G401 (cell line): ENCODE measurements around the gene DBT. TPM values are rescaled to one million over a fixed set of nuclear protein-coding genes. Genes with fewer than 3 reads are reported as not detected.
"Not testable (repeated sequence)": the region's sequence is repeated elsewhere in the genome, so short reads cannot be mapped to it uniquely, and the experiment has no call there.

Experiments
- DNase-seq: peaks from one replicate; pipeline ENCODE4 v3.0.0-alpha.2; 2015; ENCODE audit warnings: low spot score
- in situ Hi-C: cut with HindIII; loops from 2 replicates; pipeline ENCODE4 v1.10.0; 2016; ENCODE audit warnings: low sequenced_read_pairs, mixed read lengths
- total RNA-seq: library from RNA; depleted of rRNA; stranded (reverse); fragments of >200 nt; shearing (Covaris generic); gene quantifications from 2 replicates; pipeline ENCODE4 v1.2.3, GENCODE V29; 2014; rRNA removed

DBT gene
- total RNA-seq, result 3.3 and 4.2 TPM in 2 replicates

DNA sequence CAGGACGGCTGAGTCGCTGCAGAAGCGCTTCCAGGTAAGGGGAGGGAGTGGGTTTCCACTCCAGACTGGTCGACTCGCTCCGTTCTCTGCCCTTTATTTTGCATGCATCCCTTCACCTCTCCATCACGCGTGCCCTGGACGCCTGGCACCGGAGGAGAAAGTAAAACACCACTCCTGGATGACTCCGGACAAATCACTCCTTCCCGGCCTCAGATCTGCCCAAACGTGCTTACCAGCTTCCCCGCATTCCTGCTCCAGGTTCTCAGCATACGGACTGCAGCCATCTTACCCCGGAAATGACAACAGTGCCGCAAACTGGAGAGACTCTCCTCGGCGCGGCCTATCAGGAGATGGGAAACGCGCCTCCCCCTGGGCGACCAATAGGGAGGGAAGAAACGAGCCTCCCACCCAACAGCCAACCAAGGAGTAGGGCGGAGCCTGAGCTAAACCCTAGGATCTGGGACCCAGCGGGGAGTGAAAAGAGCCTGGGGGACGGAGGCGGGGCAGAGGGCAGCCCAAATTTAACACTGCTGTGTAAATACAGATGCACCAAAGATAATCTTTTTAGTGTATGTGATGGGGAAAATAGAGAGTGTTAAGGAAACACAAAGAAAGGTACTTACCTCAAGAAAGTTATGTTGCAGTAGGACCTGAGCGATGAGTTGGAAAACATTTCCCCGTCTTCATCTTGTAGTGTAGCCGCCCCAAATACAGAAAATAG lies at the start of gene DBT:
DBT (minus strand) TSS at position 298 of the 721 bp plus-strand sequence; CDS start at position 284, 14 bp downstream.
- DNase-seq, result peak; percentile 99
- in situ Hi-C loops, result no loop called here

DNA sequence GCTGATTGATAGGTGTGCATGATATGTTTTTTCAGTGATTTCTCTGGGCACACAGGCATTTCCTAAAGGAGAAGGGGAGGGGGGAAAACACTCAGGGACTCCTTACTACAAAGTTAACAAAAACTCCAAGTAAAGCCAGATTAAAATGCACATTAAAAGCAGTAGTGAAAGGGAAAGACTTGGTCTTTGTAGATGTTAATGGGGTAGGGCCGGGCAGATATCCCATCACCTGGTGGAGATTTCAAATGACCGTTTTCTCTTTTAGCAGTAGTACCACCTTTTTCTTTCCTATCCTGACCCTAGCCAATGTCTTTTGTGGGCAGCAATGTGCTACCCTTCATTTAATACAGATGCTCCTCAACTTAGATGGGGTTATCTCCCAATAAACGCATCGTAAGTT lies 48.9 kb upstream of the DBT start:
- in situ Hi-C loops, result no loop called here
- no peak for DNase-seq

DNA sequence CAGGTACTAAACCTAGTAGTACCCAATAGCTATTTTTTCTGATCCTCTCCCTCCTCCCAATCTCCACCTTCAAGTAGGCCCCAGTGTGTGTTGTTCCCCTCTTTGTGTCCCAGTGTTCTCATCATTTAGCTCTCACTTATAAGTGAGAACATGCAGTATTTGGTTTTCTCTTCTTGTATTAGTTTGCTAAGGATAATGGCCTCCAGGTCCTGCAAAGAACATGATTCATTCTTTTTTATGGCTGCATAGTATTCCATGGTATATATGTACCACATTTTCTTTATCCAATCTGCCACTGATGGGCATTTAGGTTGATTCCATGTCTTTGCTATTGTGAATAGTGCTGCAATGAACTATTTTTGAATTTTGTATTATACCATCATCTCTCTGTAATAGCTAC lies 47.4 kb upstream of the DBT start:
- in situ Hi-C loops, DNase-seq: not testable (repeated sequence)

DNA sequence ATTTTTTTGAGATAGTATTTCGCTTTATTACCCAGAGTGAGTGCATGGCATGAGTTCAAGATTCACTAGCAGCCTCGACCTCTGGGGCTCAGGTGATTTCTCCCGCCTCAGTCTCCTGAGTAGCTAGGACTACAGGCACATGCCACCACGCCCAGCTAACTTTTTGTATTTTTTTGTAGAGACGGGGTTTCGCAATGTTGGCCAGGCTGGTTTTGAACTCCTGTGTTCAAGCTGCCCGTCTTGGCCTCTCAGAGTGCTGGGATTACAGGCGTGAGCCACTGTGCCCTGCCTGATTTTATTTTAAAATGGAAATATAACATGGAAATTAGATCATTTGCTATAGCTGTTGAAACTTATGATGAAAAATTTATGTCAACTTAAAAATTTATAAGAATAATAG lies 46.5 kb upstream of the DBT start:
- no peak for DNase-seq
- in situ Hi-C loops, result no loop called here

DNA sequence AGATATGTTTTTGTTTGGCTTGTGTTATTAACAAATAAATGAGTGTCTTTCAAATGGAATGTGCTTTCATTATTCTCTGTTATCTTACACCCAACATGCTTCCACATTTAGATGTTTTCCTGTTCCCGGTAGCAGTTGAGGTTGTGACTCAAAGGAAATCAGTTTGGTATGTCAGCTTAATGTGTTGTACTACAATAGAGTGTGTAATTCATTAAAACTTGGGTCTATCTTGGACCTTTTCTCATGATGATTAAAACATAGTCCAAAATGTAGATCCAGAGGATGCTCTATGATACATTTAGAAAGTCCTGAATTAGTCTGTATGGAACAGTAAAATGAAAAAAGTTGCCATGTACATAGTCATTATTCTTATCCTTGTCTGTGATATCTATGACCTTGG lies 43.1 kb upstream of the DBT start:
- no peak for DNase-seq
- in situ Hi-C loops, result no loop called here

DNA sequence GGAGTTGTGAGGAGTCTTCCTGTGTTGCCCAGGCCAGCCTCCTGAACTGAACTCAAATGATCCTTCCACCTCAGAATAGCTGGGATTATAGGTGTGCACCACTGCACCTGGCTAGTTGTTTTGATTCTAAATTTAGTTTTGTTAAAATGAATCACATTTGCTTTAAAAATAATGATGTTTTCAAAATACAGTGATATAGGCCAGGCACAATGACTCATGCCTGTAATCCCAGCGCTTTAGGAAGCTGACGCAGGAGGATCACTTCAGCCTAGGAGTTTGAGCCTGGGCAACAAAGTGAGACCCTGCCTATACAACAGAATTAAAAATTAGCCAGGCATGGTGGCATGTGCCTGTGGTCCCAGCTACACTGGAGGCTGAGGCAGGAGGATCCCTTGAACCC lies 40.7 kb upstream of the DBT start:
- in situ Hi-C loops, result no loop called here
- no peak for DNase-seq

DNA sequence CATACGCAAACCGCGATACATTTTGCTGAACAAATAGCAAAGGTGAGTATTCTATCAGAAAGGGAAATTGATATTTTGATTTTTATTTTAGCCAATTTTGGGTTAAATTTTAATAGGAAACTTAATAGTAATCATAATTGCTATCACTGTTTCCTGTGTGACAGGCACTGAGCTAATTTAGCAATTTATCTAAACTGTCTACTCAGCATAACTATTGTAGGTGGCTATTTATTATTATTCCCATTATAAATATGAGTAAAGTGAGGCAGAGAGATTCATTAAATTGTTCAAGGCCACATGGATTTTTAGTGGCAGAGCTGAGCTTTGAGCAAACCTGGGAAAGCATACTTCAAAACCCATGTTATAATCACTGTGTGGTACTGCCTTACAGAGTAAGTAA lies 37.5 kb upstream of the DBT start:
- DNase-seq, result no peak
- in situ Hi-C loops, result no loop called here

DNA sequence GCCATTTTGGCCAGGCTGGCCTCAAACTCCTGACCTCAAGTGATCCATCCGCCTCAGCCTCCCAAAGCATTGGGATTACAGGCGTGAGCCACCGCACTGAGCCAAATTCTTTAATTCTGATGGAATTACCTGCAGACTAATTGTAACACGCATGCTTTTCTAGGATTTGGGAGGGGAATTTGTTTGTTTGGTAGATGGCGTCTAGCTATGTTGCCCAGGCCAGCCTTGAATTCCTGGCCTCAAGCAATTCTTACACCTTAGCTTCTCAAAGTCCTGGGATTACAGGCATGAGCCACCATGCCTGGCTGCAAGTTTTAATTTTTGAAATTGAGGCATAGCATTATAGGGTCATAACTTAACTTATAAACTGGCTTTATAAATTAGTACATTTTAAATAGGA lies 35.0 kb upstream of the DBT start:
- in situ Hi-C loops, result no loop called here
- no peak for DNase-seq

DNA sequence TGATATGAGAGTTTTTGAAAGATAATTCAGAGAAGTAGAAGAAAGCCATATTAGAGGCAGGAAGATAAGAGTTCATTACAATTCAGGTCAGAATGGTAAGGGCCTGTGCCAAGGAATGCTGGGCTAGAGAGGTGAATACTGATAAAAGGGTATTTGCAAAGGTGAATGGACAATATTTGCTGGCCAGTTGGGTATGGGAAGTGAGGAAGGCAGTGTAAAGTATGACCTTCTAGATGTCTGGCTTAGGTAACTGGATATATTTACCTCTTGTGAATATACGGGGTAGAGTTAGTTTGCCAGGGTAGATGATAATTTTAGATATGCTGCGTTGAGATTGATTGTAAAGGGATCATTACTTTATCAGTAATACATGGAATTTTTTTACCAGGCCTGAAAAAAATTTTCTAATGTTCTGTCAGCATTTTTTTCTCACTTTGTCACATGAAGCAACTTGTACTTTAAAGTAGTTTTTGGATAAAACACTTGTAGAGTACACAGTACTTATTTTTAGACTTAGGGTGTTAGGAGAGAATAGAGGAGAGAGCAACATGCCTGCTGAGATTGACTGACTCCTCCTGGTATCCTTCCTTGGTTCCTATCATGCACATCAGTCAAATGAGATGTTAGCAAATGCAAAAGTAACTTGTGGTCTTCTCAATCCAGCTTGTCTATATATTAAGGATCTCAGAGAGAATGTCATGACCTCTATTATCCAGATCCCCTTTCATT lies 30.5 kb upstream of the DBT start:
- in situ Hi-C loops, result no loop called here

DNA sequence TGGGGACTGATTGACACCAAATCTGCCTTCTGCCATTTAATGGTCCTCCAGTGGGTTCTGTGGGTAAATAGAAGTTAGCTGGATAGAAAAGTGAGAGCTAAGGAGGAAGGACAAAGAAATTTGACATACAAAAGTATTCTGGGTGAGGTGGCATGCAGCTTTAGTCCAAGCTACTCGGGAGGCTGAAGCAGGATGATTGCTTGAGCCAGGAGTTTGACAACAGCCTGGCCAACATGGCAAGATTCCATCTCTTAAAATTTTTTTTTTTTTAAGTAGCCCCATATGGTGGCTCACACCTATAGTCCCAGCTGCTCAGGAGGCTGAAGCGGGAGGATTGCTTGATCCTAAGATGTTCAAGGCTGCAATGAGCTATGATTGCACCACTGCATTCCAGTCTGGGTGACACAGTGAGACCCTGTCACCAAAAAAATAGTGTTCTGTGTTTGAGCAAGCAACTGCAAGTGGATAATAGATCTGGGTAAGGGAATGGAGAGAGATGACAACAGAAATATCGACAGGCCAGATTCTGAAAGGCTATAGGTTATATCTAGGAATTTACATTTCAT lies 29.8 kb upstream of the DBT start:
- in situ Hi-C loops, result no loop called here
- peak; percentile 23 for DNase-seq

More for the DNA sequence above, 30.5 kb upstream of the DBT start:
- DNase-seq, result no peak

DNA sequence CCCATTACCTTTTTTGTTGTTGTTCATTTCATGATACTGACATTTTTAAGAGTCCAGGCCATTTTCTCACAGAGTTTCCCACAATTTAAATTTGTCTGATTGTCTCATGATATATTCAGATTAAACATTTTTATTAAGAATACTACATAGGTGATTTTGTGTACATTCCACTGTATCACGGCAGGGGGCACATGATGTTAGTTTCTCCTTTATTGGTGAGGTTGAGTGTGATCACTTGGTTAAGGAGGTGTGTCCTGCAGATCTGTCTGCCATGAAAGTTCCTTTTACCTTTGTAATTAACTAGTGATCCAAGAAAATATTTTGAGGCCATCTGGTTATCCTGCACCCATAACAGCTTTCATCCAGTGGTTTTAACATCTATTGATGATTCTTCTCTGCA lies 28.2 kb upstream of the DBT start:
- in situ Hi-C loops, result no loop called here
- no peak for DNase-seq

DNA sequence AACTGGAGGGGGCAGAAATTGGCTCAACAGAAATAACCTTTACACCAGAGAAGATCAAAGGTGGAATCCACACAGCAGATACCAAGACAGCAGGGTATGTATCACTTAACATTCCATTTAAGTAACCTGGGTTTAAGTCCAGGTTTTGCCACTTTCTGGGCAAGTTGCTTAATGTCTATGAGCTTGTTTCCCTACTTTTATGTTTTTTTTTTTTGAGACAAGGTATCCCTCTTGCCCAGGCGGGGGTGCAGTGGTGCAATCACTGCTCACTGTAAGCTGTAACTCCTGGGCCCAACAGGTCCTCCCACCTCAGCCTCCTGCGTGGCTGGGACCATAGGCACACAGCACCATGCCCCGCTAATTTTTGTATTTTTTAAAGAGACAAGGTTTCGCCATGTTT lies 18.6 kb upstream of the DBT start:
- in situ Hi-C loops, result no loop called here
- no peak for DNase-seq

DNA sequence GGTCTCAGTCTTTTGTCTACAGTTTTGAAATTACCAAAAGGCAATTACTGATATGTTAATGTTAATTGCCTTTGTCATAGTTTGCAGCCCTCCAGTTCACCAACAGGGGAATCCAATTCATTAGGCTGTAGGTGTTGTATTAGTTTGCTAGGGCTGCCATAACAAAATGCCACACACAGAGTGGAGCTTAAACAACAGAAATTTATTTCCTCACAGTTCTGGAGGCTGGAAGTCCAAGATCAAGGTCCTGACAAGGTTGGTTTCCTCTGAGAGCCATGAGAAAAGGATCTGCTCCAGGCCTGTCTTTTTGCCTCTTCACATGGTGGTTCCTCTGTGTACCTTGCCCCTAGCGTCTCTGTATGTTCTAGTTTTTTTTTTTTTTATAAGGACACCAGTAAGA lies 17.6 kb upstream of the DBT start:
- in situ Hi-C loops, result no loop called here

DNA sequence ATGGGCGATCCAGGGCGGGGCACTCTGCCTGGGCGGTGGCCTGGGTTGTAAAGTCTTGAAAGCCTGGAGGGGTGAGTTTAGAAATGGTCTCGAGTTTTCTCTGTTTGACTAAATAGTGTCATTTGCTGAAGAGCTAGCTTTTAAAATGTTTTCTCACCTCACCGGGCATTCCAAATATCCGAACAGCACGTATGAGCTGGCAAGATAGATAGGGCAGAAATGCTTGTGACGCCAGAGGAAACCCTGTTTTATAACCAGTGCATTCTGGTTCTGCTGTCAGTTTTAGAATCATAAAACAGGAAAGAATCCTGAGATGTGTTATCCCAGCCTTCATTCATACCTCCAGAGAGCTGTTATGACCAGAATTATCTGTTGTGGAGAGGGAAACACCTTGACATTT lies 17.1 kb upstream of the DBT start:
- in situ Hi-C loops, result no loop called here
- no peak for DNase-seq

More for the DNA sequence above, 17.6 kb upstream of the DBT start:
- DNase-seq, result no peak

DNA sequence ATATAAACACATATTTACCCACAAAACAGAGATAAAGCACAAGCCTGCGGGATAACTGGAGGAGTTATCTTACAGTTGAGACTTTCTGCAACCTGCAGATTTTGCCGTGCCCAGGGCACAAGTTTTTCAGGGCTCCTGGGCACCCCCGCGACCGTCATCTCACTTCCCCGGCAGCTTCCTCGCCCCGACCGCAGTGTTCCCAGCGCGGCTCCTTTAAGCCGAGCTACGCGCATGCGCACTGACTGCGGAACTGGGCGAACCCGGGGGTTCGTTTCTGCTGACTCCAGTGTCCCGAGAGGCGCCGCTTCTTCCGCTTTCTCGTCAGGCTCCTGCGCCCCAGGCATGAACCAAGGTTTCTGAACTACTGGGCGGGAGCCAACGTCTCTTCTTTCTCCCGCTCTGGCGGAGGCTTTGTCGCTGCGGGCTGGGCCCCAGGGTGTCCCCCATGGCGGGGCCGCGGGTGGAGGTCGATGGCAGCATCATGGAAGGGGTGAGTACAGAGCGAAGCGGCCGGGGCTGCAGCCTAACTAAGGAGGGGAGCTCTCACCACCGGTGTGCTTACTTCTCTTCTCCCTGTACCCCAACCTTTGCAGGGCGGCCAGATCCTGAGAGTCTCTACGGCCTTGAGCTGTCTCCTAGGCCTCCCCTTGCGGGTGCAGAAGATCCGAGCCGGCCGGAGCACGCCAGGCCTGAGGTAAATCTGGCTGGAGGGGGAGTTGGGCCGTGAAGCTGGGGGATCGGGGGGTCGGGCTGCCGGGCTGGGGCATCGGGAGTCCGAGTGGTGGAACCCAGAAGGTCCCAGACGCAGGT lies 16.5 kb upstream of the DBT start, which contains the start of gene RTCA:
RTCA (plus strand) TSS at position 286 of the 810 bp plus-strand sequence; CDS start at position 446, 160 bp downstream.
- peak; percentile 93 for DNase-seq
- in situ Hi-C loops, result no loop called here

DNA sequence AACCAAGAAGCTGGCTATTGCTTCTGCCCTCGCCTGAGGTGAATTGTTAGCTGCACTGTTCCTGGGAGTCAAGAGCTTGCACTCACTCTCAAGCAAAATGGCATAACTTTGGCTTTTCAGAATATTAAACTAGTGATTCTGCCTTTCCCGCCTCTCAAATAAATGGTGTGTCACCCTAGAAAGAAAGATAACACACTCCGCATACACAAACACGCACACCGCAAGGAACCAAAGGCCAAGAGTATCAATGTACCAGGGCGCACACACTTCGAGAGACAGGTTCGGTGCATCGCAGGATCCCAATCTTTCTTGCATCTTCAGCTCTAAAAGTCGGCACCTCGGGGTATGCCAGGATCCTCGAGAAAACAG lies 15.9 kb upstream of the DBT start:
- in situ Hi-C loops, result no loop called here

DNA sequence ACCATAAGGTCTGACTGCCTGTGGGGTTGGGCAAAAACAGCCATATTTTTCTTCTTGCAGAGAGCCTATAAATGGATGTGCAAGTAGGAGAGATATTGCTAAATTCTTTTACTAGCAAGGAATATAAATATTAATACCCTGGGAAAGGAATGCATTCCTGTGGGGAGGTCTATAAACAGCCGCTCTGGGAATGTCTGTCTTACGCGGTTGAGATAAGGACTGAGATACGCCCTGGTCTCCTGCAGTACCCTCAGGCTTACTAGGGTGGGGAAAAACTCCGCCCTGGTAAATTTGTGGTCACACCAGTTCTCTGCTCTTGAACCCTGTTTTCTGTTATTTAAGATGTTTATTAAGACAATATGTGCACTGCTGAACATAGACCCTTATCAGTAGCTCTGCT lies 14.4 kb upstream of the DBT start:
- in situ Hi-C loops, DNase-seq: not testable (repeated sequence)

More for the DNA sequence above, 15.9 kb upstream of the DBT start:
- DNase-seq, result no peak

DNA sequence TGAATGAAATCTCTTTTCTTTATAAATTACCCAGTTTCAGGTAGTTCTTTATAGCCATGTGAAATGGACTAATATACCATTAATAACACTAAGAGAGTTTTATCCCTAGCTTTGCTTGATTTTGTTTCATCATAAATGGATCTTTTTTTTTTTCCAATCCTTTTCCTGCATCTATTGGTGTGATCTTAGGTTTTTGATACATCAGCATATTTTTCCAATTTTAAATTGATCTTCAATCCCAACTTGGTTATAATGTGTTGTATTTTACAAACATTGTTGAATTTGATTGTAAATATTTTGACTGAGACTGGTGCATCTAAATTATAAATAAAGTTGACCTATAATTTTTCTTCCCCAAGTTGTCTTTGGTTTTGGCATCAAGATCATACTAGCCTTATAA lies 12.1 kb upstream of the DBT start:
- in situ Hi-C loops, result no loop called here
- no peak for DNase-seq

DNA sequence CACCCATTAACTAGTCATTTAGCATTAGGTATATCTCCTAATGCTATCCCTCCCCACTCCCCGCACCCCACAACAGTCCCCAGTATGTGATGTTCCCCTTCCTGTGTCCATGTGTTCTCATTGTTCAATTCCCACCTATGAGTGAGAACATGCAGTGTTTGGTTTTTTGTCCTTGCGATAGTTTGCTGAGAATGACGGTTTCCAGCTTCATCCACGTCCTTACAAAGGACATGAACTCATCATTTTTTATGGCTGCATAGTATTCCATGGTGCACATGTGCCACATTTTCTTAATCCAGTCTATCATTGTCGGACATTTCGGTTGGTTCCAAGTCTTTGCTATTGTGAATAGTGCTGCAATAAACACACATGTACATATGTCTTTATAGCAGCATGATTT lies 8.8 kb upstream of the DBT start:
- in situ Hi-C loops, DNase-seq: not testable (repeated sequence)

DNA sequence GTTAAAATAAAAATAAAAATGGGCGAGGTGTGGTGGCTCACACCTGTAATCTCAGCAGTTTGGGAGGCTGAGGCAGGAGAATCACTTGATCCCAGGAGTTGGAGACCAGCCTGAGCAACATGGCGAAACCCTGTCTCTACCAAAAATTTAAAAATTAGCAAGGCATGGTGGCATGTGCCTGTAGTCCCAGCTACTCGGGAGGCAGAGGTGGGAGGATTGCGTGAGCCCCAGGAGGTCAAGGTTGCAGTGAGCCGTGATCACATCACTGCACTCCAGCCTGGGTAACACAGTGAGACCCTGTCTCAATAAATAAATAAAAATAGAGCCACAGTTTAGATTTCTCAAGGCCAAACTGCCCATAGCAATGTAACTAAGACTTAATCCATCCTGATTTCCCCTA lies 6.6 kb upstream of the DBT start:
- DNase-seq, in situ Hi-C loops: not testable (repeated sequence)
